ENCODE results near the gene MALRD1. TPM values are rescaled to one million over a fixed set of nuclear protein-coding genes. Genes with fewer than 3 reads are reported as not detected.

MALRD1 gene
- total RNA-seq, 2 donors from 2014 or later = 0.27 to 0.40 TPM

- TF ChIP-seq, protein P1, sequence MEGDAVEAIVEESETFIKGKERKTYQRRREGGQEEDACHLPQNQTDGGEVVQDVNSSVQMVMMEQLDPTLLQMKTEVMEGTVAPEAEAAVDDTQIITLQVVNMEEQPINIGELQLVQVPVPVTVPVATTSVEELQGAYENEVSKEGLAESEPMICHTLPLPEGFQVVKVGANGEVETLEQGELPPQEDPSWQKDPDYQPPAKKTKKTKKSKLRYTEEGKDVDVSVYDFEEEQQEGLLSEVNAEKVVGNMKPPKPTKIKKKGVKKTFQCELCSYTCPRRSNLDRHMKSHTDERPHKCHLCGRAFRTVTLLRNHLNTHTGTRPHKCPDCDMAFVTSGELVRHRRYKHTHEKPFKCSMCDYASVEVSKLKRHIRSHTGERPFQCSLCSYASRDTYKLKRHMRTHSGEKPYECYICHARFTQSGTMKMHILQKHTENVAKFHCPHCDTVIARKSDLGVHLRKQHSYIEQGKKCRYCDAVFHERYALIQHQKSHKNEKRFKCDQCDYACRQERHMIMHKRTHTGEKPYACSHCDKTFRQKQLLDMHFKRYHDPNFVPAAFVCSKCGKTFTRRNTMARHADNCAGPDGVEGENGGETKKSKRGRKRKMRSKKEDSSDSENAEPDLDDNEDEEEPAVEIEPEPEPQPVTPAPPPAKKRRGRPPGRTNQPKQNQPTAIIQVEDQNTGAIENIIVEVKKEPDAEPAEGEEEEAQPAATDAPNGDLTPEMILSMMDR (IDR thresholded peaks at IDR 0.05) = no peak
- Histone ChIP-seq H3K36me3 (no peaks in the 10 kb centered on the region), H3K27ac (no peak overlapping the region), H3K27me3 (no peaks in the 10 kb centered on the region), H3K4me1 (no peaks in the 10 kb centered on the region), H3K9me3 (no peaks in the 10 kb centered on the region), H3K4me3 (no peak overlapping the region), H3K9ac (ENCODE audit: low read depth in 2 of 2, low read length in 2 of 2) (no peak overlapping the region)
- intact Hi-C loops (cut with DNase I) = no loop called here
- DNase-seq = no peak
These were observed 730.4 kb downstream of the MALRD1 start for GRCh38 chr10:19778996-19779395.

GRCh38 chr10:19782430-19783089 is 734.0 kb downstream of the MALRD1 start:
- Histone ChIP-seq H3K4me1 (no peaks in the 10 kb centered on the region), H3K4me3 (no peak overlapping the region), H3K9ac (ENCODE audit: low read depth in 2 of 2, low read length in 2 of 2) (no peak overlapping the region), H3K27me3 (no peaks in the 10 kb centered on the region), H3K27ac (no peak overlapping the region), H3K36me3 (no peaks in the 10 kb centered on the region), H3K9me3 (no peaks in the 10 kb centered on the region)
- intact Hi-C loops (cut with DNase I) = no loop called here
- DNase-seq = no peak
- TF ChIP-seq, protein P1 (IDR thresholded peaks at IDR 0.05) = no peak

- DNase-seq = no peak
- TF ChIP-seq, protein P1 (IDR thresholded peaks at IDR 0.05) = no peak
- Histone ChIP-seq H3K27ac (no peak overlapping the region), H3K4me1 (no peaks in the 10 kb centered on the region), H3K9me3 (no peaks in the 10 kb centered on the region), H3K4me3 (no peak overlapping the region), H3K36me3 (no peaks in the 10 kb centered on the region), H3K27me3 (no peaks in the 10 kb centered on the region), H3K9ac (ENCODE audit: low read depth in 2 of 2, low read length in 2 of 2) (no peak overlapping the region)
- intact Hi-C loops (cut with DNase I) = no loop called here
These were observed 735.1 kb downstream of the MALRD1 start for GRCh38 chr10:19783721-19784120.

Data from colonic mucosa (tissue), 4 donors.